HG02763 (cell line): Measurements from ENCODE around the gene SRP68.
"Not testable (repeated sequence)": the region's sequence is repeated elsewhere in the genome, so short reads cannot be mapped to it uniquely, and the experiment has no call there.

Experiments used
- ATAC-seq: cut with Tn5 transposase; IDR thresholded peaks from one replicate; pipeline ENCODE4 v1.9.1; 2021; ENCODE audit warnings: mild to moderate bottlenecking, moderate library complexity; ENCODE audit not compliant: unreplicated experiment

Gene SRP68

DNA sequence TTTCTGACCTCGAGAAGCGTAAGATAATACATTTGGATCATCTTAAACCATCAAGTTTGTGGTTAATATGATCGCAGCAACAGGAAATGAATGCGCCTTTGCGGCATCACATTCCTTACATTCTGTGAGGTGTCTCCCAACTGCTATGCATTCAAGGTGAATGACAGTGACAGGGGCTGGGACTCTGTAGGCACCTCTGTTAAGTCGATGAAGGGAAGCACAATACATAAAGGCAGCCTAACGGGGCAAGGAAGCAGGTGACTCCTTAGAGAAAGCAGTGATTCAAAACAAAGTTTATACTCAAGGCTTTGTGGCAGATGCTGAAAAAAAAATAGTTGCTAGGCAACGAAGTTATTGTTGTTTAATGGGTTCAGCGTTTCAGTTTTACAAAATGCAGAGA, 23.6 kb downstream of the SRP68 start:
- no peak for ATAC-seq

DNA sequence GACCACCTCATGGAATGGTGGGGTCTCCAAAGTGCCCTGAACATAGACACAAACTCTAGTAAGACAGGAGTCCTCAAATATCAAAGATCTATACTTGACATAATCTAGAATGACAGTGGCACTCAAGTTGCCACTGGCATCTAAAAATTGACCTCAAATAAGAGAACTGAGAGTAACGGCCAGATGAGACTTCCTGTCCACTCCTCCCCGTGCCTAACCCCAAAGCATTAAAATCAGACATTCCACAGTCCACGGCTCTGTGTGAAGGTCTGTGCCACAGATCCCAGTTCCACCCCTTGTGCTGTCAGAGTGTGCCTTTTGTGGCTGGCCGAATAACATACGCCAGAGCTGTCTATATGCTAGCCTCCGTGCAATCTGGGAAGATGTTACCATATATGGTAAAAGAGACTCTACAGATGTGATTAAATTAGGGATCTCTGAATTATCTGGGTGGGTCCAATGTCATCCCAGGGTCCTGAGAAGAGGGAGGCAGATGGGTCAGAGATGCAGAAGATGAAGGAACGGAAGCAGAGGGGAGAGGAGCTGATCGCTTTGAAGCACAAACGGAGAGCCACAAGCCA, 24.2 kb downstream of the SRP68 start:
- ATAC-seq = no peak

DNA sequence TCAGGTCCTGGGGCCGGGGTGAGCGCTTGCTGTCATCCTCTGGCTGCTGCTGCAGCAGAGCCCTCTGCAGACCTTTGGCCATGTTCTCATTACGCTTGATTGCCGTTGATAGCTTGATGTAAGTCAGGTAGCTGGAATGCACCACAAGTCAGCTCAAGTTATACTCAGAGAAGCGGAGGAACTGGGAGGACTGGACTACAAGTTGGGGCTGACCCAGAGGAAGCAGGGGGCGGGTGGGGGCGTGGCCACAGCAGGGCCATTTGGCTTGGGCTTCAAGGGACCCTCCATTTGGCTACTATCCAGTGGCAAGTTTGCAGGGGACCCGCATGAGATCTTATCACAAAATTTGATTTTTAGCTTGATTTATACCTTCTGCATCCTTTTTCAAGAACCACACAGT, 26.3 kb downstream of the SRP68 start:
- no peak for ATAC-seq

- ATAC-seq = not testable (repeated sequence)
Measured at GRCh38 chr17:76044475-76045007, 27.8 kb downstream of the SRP68 start.

GRCh38 chr17:76042868-76043267, 29.4 kb downstream of the SRP68 start:
- ATAC-seq = not testable (repeated sequence)

DNA sequence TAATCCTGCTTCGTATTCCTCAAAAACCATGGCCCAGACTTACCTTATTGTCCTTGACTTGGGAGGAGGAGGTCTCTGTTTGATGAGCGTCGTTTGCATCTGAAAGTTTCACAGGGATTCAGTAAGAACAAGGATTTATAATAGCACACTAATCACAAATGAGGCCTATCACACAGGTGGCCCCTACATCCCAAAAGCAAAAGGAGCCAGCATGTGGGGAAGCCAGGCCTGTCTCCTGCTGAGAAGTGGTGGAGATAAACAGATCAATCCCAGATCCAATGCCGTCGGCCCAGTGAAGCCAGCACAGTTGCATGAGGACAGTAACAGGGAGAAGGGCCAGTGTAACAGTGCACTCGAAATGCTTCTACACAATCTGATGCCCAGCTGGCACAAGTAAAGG, 31.9 kb downstream of the SRP68 start:
- no peak for ATAC-seq

- ATAC-seq = no peak
Measured at GRCh38 chr17:76039121-76039520, 33.2 kb downstream of the SRP68 start.

- no peak for ATAC-seq
Measured at GRCh38 chr17:76038050-76038449, 34.3 kb downstream of the SRP68 start.

- no peak for ATAC-seq
Measured at GRCh38 chr17:76036497-76037261, 35.6 kb downstream of the SRP68 start.

DNA sequence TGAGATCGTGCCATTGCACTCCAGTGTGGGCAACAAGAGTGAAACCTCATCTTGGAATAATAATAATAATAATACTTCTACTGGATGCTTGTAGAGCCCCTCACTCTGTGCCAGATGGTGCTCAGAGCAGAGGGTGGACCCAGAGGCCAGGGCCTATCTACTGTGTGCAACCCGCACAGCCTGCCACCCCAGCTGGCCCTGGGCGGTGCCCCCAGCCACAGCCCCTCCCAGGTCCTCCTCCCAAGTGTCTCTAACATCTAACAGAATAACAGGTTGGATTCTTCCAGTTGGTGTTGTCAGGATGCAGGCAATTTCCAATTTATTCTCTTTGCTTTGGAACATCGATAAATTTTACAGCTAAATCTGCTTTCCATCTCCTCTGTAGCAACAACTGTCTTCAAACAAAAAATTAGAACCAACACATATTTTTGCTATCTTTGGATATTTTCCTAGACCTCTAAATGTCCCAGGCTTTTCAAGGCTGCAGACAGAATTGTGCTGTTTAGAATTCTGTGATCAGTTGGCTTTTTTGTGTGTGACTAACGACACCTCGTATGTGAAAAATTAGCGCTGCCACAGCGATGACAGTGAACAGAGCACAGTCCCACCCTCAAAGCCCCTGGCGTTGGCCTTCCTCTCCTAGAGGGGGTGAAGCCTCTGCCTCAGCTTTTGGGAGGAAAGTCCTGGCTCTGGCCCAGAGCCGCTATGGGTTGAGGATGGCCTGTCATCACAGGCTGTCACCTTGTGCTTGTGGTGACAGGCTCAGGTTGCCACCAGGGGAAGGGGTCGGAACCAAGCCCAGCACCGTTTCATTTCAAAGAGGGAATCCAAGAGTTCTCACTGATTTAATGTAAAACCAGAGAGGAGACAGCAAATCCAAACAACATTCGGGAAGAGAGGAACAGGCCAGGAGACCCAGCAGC, 37.6 kb downstream of the SRP68 start:
- no peak for ATAC-seq

GRCh38 chr17:76033139-76033538, 39.2 kb downstream of the SRP68 start:
- no peak for ATAC-seq

DNA sequence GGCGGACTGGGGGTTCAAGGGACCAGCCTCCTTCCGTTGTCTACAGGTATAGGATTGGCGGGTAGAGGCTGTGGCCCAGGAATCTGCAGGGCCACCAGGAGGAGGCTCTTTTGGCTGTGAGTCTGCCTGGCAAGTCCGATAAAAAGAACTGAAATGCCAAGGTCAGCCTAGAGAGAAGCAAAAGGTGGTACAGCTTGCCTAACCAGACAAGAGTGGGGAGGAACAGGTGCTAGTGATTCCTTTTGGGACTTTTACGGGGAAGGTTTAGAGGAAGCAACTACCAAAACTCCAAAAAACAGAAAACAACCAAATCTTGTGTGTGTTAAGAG, 39.6 kb downstream of the SRP68 start:
- no peak for ATAC-seq

- no peak for ATAC-seq
Measured at GRCh38 chr17:76032073-76032779, 40.1 kb downstream of the SRP68 start.

- ATAC-seq = no peak
Measured at GRCh38 chr17:76027159-76027839, 45.0 kb downstream of the SRP68 start, which contains the start of gene EVPL. TSS of gene EVPL (minus strand) at chr17:76027306. CDS start at chr17:76027198, 108 bp downstream.

GRCh38 chr17:76026714-76027158, 45.6 kb downstream of the SRP68 start:
- ATAC-seq = no peak

DNA sequence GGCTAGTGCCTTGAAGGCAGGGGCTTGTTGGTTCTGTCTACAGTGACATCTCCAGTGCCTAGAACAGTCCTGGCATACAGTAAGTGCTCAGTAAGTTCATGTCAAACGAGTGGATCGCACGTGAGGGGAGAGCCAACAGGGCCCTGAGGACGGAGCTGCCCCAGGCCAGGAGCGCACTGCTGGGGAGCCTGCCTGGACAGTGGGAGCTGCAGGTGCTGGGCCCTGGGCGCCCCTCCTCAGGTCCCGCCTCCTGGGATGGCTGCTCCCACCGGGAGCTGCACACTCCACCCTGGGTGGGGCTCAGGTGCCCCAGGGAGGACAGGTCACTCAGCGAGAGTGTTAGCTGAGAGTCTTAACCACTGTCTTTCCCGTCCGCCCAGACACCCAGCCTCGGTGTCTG, 47.0 kb downstream of the SRP68 start:
- no peak for ATAC-seq

DNA sequence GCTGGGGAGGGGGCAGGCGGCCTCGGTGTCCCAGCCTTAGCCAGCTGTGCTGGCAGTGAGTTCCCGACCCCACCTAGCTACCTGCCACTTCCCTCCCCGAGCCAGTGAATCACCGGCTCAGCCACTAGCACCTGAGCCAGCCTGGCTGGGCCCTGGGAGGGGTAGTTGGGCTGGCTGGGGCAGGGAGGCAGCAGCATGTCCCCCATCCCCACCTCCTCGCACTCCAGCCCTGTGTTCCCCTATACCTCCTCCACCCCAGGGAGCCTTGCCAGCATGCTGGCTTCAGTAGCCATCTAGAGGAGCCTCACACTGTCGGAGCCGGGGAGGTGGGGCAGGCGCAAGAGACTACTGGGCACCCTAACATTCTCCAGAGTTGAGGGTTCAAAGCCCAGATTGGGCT, 48.0 kb downstream of the SRP68 start:
- ATAC-seq = no peak

GRCh38 chr17:76023900-76024237, 48.4 kb downstream of the SRP68 start:
- no peak for ATAC-seq

- ATAC-seq = no peak
Measured at GRCh38 chr17:76022973-76023899, 49.1 kb downstream of the SRP68 start.
